PC-3 (cell line): Measurements from ENCODE around the gene PLPPR1.

Experiments used
- EZH2 ChIP-seq: fragments of 300-600 bp; sonication (generic); IDR thresholded peaks from one replicate; pipeline ENCODE4 v1.6.1; 2017; ENCODE audit warnings: antibody characterized with exemption, mild to moderate bottlenecking, low read length; ENCODE audit not compliant: unreplicated experiment
- TF ChIP-seq, protein P1 (sequence below): fragments of 300-600 bp; sonication (generic); conservative IDR thresholded peaks from 2 replicates; pipeline ENCODE4 v1.5.1; 2017; ENCODE audit warnings: antibody characterized with exemption, low read depth, mild to moderate bottlenecking, low read length

DNA sequence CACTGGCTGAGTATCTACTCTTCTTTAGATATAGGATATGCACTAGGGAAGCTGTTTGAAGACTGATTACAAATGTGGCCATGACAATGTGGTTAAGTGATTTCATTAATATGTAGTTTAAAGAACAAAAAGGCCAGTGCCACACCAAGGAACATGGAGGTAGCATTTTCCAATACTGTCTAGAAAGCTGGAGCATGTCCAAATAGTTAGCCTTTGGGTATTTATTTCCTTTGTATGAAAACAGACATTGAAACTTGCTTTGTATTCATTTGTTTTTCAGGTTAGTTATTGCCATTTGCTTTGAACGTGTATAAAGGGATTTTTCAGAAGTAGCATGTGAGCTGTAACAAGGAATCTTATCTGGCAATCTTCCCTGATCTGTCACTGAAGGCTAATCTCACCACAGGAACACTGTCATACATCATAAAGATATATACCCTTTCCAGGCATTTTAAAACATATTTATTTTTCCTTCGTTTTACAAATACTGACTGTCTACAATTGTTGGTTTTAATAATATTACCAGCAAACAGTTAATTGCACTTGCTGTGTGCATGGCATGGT is 93.4 kb downstream of the PLPPR1 start:
- TF ChIP-seq, protein P1, sequence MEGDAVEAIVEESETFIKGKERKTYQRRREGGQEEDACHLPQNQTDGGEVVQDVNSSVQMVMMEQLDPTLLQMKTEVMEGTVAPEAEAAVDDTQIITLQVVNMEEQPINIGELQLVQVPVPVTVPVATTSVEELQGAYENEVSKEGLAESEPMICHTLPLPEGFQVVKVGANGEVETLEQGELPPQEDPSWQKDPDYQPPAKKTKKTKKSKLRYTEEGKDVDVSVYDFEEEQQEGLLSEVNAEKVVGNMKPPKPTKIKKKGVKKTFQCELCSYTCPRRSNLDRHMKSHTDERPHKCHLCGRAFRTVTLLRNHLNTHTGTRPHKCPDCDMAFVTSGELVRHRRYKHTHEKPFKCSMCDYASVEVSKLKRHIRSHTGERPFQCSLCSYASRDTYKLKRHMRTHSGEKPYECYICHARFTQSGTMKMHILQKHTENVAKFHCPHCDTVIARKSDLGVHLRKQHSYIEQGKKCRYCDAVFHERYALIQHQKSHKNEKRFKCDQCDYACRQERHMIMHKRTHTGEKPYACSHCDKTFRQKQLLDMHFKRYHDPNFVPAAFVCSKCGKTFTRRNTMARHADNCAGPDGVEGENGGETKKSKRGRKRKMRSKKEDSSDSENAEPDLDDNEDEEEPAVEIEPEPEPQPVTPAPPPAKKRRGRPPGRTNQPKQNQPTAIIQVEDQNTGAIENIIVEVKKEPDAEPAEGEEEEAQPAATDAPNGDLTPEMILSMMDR = no peak
- TF ChIP-seq EZH2 = no peak
